GM13976 (cell line): ENCODE measurements around the gene EME2.

Experiments used
- DNase-seq: peaks from one replicate; pipeline ENCODE4 v3.0.0; 2012; ENCODE audit warnings: low spot score
- in situ Hi-C: fragments of 300-500 bp; cut with MboI; formaldehyde crosslinking; loops from one replicate; pipeline ENCODE4 v1.12.0; 2022; ENCODE audit warnings: low sequenced_read_pairs, mixed read lengths, inconsistent platforms; ENCODE audit not compliant: unreplicated experiment
- TF ChIP-seq, protein P1 (sequence below): IDR thresholded peaks from 2 replicates; pipeline ENCODE4 v1.5.1; 2012; ENCODE audit warnings: borderline replicate concordance, mild to moderate bottlenecking; ENCODE audit not compliant: insufficient read depth; ENCODE audit errors: extremely low read depth, missing control alignments, control extremely low read depth

The EME2 gene

GRCh38 chr16:1740234-1740633 lies 32.4 kb upstream of the EME2 start:
- TF ChIP-seq, protein P1, sequence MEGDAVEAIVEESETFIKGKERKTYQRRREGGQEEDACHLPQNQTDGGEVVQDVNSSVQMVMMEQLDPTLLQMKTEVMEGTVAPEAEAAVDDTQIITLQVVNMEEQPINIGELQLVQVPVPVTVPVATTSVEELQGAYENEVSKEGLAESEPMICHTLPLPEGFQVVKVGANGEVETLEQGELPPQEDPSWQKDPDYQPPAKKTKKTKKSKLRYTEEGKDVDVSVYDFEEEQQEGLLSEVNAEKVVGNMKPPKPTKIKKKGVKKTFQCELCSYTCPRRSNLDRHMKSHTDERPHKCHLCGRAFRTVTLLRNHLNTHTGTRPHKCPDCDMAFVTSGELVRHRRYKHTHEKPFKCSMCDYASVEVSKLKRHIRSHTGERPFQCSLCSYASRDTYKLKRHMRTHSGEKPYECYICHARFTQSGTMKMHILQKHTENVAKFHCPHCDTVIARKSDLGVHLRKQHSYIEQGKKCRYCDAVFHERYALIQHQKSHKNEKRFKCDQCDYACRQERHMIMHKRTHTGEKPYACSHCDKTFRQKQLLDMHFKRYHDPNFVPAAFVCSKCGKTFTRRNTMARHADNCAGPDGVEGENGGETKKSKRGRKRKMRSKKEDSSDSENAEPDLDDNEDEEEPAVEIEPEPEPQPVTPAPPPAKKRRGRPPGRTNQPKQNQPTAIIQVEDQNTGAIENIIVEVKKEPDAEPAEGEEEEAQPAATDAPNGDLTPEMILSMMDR = no peak
- no peak for DNase-seq
- in situ Hi-C loops = no loop called here

- no peak for DNase-seq
- TF ChIP-seq, protein P1 = no peak
- in situ Hi-C loops = no loop called here
These were observed 31.7 kb upstream of the EME2 start for GRCh38 chr16:1740781-1741490.

GRCh38 chr16:1741553-1742165 lies 31.0 kb upstream of the EME2 start:
- DNase-seq = no peak
- TF ChIP-seq, protein P1 = no peak
- in situ Hi-C loops = no loop called here

- DNase-seq = no peak
- TF ChIP-seq, protein P1 = no peak
- in situ Hi-C loops = no loop called here
These were observed 29.0 kb upstream of the EME2 start for GRCh38 chr16:1743376-1744337.

DNA sequence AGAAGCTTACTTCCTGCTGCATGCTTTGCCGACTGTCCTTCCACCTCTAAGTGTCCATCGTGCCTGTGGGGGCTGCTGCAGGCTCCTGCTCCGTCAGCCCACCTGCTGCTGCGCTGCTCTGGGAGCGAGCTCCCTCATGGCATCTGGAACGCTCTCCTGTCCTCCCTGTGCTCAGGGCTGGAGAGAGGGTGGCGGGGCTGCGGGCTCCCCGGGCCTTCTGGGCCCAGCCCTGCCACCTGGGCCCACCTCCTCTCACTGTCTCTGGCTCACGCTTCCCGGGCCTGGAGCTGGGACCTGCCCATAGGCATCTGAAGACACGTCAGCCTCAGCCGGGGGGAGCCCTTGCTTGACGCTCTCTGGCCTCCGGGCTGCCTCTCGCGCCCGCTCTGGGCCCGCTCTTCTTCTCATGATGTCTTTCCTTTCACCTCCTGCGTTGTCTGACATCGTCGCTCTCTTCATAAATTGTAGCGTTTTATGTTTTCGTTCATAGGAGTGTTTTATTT lies 28.2 kb upstream of the EME2 start:
- no peak for DNase-seq
- TF ChIP-seq, protein P1 = no peak
- in situ Hi-C loops = no loop called here
